Liver (tissue), 9 donors: ENCODE data around the gene SCP2. TPM values are rescaled to one million over a fixed set of nuclear protein-coding genes. Genes with fewer than 3 reads are reported as not detected.
"Not testable (repeated sequence)": the region's sequence is repeated elsewhere in the genome, so short reads cannot be mapped to it uniquely, and the experiment has no call there.

ENCODE experiments used
- DNase-seq: peaks from one replicate; pipeline ENCODE4 v3.0.0-alpha.2; 2017; ENCODE audit warnings: low spot score
- H3K27ac ChIP-seq, 2 donors: one replicate each; pipeline ENCODE4 v1.7.0; 2013; ENCODE audit warnings: inconsistent platforms in 2 of 2, low read length in 2 of 2, control low read depth in 1 of 2, low read depth in 1 of 2, mild to moderate bottlenecking in 1 of 2
- H3K27me3 ChIP-seq, 4 donors: one replicate each; pipeline versions ENCODE4 v1.6.1 to v1.7.0; 2013; ENCODE audit warnings: low read length in 3 of 4, inconsistent platforms in 1 of 4, mild to moderate bottlenecking in 1 of 4, moderate library complexity in 1 of 4; ENCODE audit not compliant: control insufficient read depth in 4 of 4, insufficient read depth in 4 of 4
- H3K36me3 ChIP-seq, 4 donors: one replicate each; pipeline versions ENCODE4 v1.6.1 to v1.7.0; 2013; ENCODE audit warnings: low read length in 3 of 4, mild to moderate bottlenecking in 3 of 4, low read depth in 1 of 4, moderate library complexity in 1 of 4; ENCODE audit not compliant: control insufficient read depth in 4 of 4, insufficient read depth in 3 of 4
- H3K4me1 ChIP-seq, 4 donors: one replicate each; pipeline versions ENCODE4 v1.6.1 to v1.7.0; 2013; ENCODE audit warnings: low read length in 3 of 4, mild to moderate bottlenecking in 3 of 4, moderate library complexity in 1 of 4; ENCODE audit not compliant: control insufficient read depth in 4 of 4, insufficient read depth in 4 of 4
- H3K4me3 ChIP-seq, 3 donors: one replicate each; pipeline versions ENCODE4 v1.6.1 to v1.7.0; 2013; ENCODE audit warnings: low read length in 3 of 3, control low read depth in 1 of 3, low read depth in 1 of 3, mild to moderate bottlenecking in 1 of 3
- H3K9ac ChIP-seq, 2 donors: one replicate each; pipeline ENCODE4 v1.7.0; 2013; ENCODE audit warnings: low read length in 2 of 2, mild to moderate bottlenecking in 2 of 2, moderate library complexity in 2 of 2, control low read depth in 1 of 2, low read depth in 1 of 2
- H3K9me3 ChIP-seq, 4 donors: one replicate each; pipeline versions ENCODE4 v1.6.1 to v1.7.0; 2013; ENCODE audit warnings: low read length in 3 of 4; ENCODE audit not compliant: control insufficient read depth in 4 of 4
- EGR1 ChIP-seq, 2 donors: IDR thresholded peaks; 2 replicates each; pipeline ENCODE4 v1.6.1; 2016 to 2018; ENCODE audit warnings: antibody characterized with exemption in 2 of 2, low read depth in 2 of 2
- FOXA2 ChIP-seq: IDR thresholded peaks from 2 replicates; pipeline ENCODE4 v1.6.1; 2016; ENCODE audit warnings: antibody characterized with exemption
- HNF4A ChIP-seq, 2 donors: conservative IDR thresholded peaks; 2 replicates each; pipeline ENCODE4 v1.6.1; 2016; ENCODE audit warnings: antibody characterized with exemption in 2 of 2, mild to moderate bottlenecking in 2 of 2
- JUND ChIP-seq, 2 donors: IDR thresholded peaks; 2 replicates each; pipeline ENCODE4 v1.6.1; 2016; ENCODE audit warnings: antibody characterized with exemption in 2 of 2
- NR2F2 ChIP-seq: IDR thresholded peaks from 2 replicates; pipeline ENCODE4 v1.6.1; 2016; ENCODE audit warnings: antibody characterized with exemption
- REST ChIP-seq: IDR thresholded peaks from 2 replicates; pipeline ENCODE4 v1.6.1; 2016; ENCODE audit warnings: antibody characterized with exemption, mild to moderate bottlenecking
- RXRA ChIP-seq, 2 donors: IDR thresholded peaks; 2 replicates each; pipeline ENCODE4 v1.6.1; 2017 to 2018; ENCODE audit warnings: antibody characterized with exemption in 2 of 2, mild to moderate bottlenecking in 1 of 2
- SP1 ChIP-seq: IDR thresholded peaks from 2 replicates; pipeline ENCODE4 v1.6.1; 2018; ENCODE audit warnings: antibody characterized with exemption, mild to moderate bottlenecking
- TAF1 ChIP-seq: conservative IDR thresholded peaks from 2 replicates; pipeline ENCODE4 v1.6.1; 2016; ENCODE audit warnings: antibody characterized with exemption, mild to moderate bottlenecking
- WGBS: extraction: QIAGEN DNeasy Blood & Tissue Kit; methylation state at CpG from one replicate; pipeline ENCODE4 v1.1.7; 2013; 5-methylcytosine and 5-hydroxymethylcytosine counted together
- polyA plus RNA-seq, 2 donors: library from polyadenylated mRNA; stranded (reverse) in 1 of 2; unstranded in 1 of 2; fragments of 200-250 nt in 1 of 2; fragments of >200 nt in 1 of 2; fragmentation: Nextera tagmentation in 1 of 2; extraction: Ambion mirVana in 1 of 2; gene quantifications; one replicate each; pipeline versions ENCODE4 v1.2.1 to v1.2.3, GENCODE V29; 2013 to 2015
- total RNA-seq, 2 donors: library from RNA; depleted of rRNA; stranded (reverse); fragments of >200 nt; gene quantifications; one replicate each; pipeline ENCODE4 v1.2.3, GENCODE V29; 2014
- TF ChIP-seq, protein P1 (sequence below): IDR thresholded peaks from 2 replicates; pipeline ENCODE4 v1.6.1; 2016; ENCODE audit warnings: antibody characterized with exemption
- TF ChIP-seq, protein P2 (sequence below): fragments of 150-350 bp; IDR thresholded peaks from 2 replicates; pipeline ENCODE4 v1.5.1; 2017; ENCODE audit warnings: improper control_type of control experiment, low read depth, low read length; ENCODE audit not compliant: missing input control
- donor health status: healthy.
- donor health status: healthy.
- donor health status: healthy.
- donor health status: healthy.
- donor health status: healthy.

Gene SCP2
- total and polyA plus RNA-seq, 4 donors: 122 to 811 (median 529) TPM

DNA sequence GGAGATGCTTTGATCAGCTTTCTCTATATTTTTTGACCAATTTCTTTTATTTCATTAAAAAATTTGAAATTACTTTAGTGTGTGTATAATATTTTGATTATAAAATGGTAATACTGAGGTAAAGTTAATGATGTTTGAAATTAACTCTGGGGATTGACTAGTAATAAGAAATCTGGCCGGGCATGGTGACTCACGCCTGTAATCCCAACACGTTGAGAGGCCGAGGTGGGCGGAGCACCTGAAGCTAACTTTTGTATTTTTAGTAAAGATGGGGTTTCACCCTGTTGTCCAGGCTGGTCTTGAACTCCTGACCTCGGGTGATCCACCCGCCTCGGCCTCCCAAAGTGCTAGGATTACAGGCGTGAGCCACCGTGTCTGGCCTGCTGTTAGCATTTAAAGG lies 17.5 kb downstream of the SCP2 start:
- peaks cover 0 to 6% (median 2%) of the 10 kb centered on the region in 4 donors for H3K4me1 ChIP-seq
- no peaks in the 10 kb centered on the region for H3K9me3 ChIP-seq
- DNase-seq: no peak
- no peaks in the 10 kb centered on the region for H3K27me3 ChIP-seq
- TF ChIP-seq JUND (IDR thresholded peaks at IDR 0.05): no peak
- no peak for TF ChIP-seq REST
- peaks cover 7 to 25% (median 22%) of the 10 kb centered on the region in 4 donors for H3K36me3 ChIP-seq
- no peak overlapping the region for H3K27ac ChIP-seq
- H3K4me3 ChIP-seq: no peak overlapping the region
- WGBS: 86% methylated on average over 10 of the region's 10 CpGs
- H3K9ac ChIP-seq: no peak overlapping the region

DNA sequence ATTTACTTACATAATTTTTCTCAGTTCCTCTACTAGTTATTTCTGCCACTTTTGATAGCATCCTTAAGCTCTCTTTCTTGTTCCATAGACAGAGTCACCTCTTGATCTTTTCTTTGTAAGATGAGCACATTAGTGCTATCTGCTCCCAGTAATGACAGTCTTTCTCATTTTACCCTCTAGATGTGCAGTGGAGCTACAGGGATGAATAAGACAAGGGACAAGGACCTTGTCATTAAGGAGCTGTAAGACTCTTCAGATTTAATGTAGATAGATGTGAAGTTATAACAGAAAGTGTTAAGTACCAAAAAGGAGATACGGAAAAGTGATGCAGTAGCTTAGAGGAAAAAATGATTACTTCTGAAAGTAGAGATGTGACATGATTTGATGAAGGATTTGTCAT lies 20.4 kb downstream of the SCP2 start:
- no peak overlapping the region for H3K4me3 ChIP-seq
- WGBS: 91% methylated on average over 1 of the region's 1 CpG
- H3K27ac ChIP-seq: no peak overlapping the region
- peaks cover 4 to 42% (median 32%) of the 10 kb centered on the region in 4 donors for H3K36me3 ChIP-seq
- H3K4me1 ChIP-seq: peaks cover 0 to 5% (median 0%) of the 10 kb centered on the region in 4 donors
- H3K9ac ChIP-seq: no peak overlapping the region
- TF ChIP-seq, protein P1, sequence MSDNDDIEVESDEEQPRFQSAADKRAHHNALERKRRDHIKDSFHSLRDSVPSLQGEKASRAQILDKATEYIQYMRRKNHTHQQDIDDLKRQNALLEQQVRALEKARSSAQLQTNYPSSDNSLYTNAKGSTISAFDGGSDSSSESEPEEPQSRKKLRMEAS: no peak
- TF ChIP-seq NR2F2: no peak
- no peak for TF ChIP-seq RXRA (IDR thresholded peaks at IDR 0.05)
- TF ChIP-seq HNF4A (conservative IDR thresholded peaks at IDR 0.05): no peak
- TF ChIP-seq EGR1 (IDR thresholded peaks at IDR 0.05; ENCODE audit: low read depth in 2 of 2): no peak
- H3K27me3 ChIP-seq: no peaks in the 10 kb centered on the region
- no peak for DNase-seq
- no peaks in the 10 kb centered on the region for H3K9me3 ChIP-seq

GRCh38 chr1:52949602-52950001 lies 22.5 kb downstream of the SCP2 start:
- H3K4me3 ChIP-seq, H3K27ac ChIP-seq, H3K9ac ChIP-seq, H3K27me3 ChIP-seq, H3K9me3 ChIP-seq, DNase-seq: not testable (repeated sequence)
- Histone ChIP-seq H3K4me1 (peaks cover 0 to 13% (median 5%) of the 10 kb centered on the region in 4 donors), H3K36me3 (peaks cover 3 to 51% (median 31%) of the 10 kb centered on the region in 4 donors)

DNA sequence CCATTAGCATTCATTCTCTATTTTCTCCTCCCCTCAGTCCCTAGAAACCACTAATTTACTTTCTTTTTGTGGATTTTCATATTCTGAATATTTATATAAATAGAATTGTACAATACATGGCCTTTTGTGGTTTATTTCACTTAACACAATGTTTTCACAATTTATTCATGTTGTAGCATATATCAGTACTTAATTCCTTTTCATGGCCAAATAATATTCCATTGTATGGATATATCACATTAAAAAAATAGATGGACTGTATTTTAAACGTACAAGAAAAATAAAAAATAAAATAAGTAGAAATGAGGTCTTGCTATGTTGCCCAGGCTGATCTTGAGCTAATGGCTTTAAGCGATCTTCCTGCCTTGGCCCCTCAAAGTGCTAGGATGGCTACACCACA lies 25.0 kb downstream of the SCP2 start:
- TF ChIP-seq, protein P2, sequence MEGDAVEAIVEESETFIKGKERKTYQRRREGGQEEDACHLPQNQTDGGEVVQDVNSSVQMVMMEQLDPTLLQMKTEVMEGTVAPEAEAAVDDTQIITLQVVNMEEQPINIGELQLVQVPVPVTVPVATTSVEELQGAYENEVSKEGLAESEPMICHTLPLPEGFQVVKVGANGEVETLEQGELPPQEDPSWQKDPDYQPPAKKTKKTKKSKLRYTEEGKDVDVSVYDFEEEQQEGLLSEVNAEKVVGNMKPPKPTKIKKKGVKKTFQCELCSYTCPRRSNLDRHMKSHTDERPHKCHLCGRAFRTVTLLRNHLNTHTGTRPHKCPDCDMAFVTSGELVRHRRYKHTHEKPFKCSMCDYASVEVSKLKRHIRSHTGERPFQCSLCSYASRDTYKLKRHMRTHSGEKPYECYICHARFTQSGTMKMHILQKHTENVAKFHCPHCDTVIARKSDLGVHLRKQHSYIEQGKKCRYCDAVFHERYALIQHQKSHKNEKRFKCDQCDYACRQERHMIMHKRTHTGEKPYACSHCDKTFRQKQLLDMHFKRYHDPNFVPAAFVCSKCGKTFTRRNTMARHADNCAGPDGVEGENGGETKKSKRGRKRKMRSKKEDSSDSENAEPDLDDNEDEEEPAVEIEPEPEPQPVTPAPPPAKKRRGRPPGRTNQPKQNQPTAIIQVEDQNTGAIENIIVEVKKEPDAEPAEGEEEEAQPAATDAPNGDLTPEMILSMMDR: no peak
- TF ChIP-seq TAF1: no peak
- no peak for TF ChIP-seq SP1
- no peak for TF ChIP-seq RXRA (IDR thresholded peaks at IDR 0.05)
- TF ChIP-seq FOXA2: no peak
- TF ChIP-seq NR2F2: no peak
- Histone ChIP-seq H3K4me3 (no peak overlapping the region), H3K36me3 (peaks cover 4 to 49% (median 33%) of the 10 kb centered on the region in 4 donors), H3K27ac (no peak overlapping the region), H3K27me3 (no peaks in the 10 kb centered on the region), H3K9me3 (no peaks in the 10 kb centered on the region), H3K4me1 (peaks cover 0 to 24% (median 13%) of the 10 kb centered on the region in 4 donors), H3K9ac (no peak overlapping the region)
- 91% methylated on average over 2 of the region's 2 CpGs for WGBS
- no peak for DNase-seq
